NCI-H146 treated with DMSO at 0.1 percent for 48 hours (cell line): ENCODE results near the gene TCEAL3.
"Not testable (repeated sequence)": the region's sequence is repeated elsewhere in the genome, so short reads cannot be mapped to it uniquely, and the experiment has no call there.

ENCODE experiments used
- DNase-seq: peaks from one replicate; lab custom pipeline; 2025; ENCODE audit not compliant: unreplicated experiment; lab: John Stamatoyannopoulos, UW

The TCEAL3 gene, protein sequence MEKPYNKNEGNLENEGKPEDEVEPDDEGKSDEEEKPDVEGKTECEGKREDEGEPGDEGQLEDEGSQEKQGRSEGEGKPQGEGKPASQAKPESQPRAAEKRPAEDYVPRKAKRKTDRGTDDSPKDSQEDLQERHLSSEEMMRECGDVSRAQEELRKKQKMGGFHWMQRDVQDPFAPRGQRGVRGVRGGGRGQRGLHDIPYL

DNA sequence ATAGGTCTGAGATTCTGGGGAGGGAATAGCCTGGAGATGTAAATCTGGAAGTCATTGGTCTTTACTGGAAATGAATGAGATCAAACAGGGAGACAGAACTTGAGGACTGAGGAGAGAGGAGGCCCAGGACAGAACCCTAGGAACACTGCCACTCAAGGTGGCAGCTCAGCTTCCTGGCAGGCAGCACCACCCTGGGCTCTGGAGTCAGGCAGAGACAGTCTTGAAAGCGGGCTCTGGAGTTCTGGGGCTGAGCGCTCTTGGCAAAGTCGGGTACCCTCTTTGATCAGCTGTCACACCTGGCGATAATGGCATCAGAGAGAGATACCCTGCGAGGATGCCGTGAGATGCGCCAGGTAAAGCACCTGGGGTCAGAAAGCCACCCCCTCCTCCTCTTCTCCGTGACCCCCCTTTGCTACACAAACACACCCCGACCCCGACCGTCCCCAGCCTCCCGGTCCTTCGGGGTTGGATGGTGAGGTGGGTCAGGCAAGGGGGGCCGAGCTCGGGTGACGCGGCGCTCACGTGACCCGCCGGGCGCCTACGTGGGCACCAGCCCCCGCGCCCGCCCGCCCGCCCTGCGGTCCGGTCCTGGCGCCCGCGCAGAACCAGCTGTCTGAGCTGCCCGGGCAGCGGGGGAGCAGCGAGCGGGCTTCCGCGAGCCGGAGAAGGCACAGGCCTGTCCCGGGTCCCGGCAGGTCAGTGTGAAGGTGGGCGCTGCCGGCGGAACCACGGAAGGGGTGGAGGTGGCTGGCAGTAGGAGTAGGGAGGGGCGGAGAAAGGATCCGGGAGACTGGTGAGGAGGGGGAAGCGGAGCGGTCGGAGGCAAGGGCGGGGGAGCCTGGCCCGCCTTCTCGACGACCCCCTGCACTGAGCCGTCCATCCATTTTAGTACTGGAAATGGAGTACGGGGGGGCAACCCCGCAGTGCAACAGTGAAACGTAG lies at the start of gene TCEAL3:
TSS of gene TCEAL3 (plus strand) at position 600 of the 942 bp plus-strand sequence. CDS start 1,102 bp downstream, outside the sequence.
- peak; percentile 42 for DNase-seq

DNA sequence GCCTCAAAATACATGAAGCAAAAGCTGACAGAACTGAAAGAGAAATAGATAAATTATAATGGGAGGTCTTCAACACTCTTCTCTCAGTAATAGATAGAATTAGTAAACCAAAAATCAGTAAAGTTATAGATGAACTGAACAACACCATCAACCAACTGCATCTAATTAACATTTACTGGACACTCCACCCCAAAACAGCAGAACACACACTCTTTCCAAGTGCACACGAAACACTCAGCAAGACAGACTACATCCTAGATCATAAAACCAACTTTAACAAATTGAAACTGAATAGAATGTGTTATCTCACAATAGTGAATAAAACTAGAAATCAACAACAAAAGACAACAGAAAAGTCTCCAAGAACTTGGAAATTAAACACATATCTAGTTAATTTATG lies 47.5 kb upstream of the TCEAL3 start:
- no peak for DNase-seq

DNA sequence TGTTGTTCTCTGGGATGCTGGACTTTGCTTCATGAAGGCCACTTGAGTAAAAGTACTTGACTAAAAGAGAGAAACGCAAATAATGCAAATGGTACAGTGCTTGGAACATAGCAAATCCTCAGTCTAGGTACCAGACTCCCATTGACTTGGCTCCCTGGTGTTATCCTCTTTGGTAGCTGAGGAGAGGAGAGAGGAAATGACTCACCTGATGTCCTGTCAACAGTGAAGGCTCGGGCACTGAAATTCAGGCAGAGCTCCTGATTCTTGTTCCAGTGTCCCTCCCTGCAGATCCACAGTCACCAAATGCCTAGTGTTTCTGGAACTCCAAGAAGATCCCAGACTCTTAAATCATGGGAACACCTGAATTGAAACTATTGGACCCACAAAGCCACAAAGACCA lies 45.0 kb upstream of the TCEAL3 start:
- no peak for DNase-seq

DNA sequence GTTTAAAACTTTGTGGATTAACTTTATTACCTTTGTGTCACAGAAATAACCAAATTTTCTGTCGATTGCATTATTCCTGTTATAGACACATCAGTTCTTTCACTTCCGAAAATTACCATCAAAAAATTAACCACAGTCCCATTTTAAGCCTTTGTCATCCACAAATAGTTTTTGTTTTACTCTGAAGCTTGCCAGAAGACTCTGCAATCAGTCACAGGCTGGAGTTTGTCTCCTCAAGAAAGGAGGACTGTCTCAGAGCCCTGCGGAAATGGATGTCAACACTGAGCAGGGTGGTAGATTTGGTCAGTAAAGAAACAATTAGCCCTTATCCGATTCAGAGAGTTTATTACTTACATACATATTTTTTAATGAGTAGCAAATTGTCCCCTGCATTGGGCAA lies 42.6 kb upstream of the TCEAL3 start:
- DNase-seq, result no peak

DNA sequence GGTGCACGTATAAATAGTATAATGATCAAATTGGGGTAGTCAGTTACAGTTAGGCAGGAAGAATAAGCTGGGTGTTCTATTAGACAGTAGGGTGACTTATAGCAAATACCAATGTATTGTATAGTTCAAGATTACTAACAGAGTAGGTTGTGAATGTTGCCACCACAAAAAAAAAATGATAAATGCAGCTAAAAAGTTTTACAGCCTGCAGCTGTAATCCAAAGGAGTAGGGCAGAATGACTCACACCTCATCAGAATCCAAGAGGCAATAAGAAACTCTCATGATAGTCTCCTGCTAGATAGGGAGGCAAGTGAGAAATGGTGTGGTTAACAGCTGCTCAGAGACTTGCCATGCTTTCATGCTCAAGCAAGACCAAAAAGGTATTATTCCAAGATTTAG lies 42.0 kb upstream of the TCEAL3 start:
- no peak for DNase-seq

DNA sequence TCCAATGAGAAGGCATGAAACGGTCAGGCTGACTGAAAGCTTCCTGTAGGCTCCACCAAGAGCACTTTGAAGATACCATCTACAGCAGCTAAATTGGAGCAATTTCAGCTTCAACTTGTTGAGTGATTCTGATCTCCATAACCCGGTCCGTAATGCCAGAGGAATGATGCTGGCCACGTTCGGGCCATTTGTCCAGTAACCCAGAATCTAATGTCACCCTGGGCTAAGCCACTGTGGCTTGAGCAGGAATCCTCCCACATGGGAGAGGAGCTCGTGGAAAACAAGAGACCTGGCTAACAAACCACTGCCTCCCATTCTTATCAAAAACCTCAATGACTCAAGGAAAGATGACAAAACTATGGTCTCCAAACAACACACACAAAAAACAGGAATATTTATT lies 36.6 kb upstream of the TCEAL3 start:
- DNase-seq, result no peak

DNA sequence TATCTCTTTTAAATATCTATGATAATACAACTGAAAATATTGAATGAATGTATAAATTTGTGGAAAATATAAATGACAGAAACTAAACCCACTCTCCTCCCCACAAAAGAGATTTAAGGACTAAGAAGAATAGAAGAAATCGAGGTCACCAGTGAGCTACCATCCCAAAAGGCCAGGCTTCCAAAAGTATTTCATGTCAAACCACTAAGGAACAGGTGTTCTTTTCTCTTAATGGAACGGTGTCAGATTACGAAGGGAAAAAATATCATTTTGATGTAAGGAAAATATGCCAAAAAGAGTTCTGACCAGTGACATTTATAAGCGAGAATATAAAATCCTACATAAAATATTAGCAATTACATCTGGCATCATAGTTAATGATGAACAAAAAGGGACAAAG lies 36.0 kb upstream of the TCEAL3 start:
- no peak for DNase-seq

DNA sequence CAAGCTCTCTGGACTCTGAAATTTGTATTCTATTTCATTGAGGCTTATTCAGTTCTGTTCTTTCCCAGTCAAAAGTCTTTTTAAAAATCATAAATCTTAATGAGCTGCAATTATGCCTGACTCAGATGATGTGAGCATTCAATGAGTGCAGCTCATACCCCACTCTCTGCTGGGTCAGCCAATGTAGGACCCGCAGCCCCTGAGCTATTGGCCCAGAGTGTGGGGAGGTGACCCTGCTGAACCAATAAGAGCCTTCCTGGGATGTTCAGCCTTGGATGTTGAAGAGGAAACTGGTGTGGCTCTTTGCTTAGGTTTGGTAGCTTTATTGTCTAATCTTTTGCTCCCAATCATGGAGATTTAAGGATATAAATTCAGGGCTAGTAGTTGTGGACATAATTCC lies 34.6 kb upstream of the TCEAL3 start:
- DNase-seq, result no peak

DNA sequence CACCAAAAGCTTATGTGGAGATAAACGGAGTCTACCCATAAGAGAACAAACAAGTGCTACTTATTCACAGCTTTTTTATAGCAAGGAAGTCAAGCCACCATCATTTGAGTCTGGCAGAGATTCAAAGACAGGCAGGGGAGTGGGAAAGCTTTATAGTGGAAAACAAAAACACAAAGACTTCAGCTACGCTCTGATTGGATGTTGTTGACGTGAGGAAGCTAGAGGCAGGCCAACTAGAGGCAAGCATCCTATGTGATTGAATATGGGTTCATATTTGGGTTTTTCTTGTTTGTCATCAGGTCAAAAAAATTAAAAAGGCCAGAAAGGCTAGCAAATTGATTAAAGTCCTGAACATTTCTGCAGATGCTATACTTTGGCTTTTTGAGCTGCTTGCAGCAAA lies 23.2 kb upstream of the TCEAL3 start:
- peak; percentile 25 for DNase-seq

DNA sequence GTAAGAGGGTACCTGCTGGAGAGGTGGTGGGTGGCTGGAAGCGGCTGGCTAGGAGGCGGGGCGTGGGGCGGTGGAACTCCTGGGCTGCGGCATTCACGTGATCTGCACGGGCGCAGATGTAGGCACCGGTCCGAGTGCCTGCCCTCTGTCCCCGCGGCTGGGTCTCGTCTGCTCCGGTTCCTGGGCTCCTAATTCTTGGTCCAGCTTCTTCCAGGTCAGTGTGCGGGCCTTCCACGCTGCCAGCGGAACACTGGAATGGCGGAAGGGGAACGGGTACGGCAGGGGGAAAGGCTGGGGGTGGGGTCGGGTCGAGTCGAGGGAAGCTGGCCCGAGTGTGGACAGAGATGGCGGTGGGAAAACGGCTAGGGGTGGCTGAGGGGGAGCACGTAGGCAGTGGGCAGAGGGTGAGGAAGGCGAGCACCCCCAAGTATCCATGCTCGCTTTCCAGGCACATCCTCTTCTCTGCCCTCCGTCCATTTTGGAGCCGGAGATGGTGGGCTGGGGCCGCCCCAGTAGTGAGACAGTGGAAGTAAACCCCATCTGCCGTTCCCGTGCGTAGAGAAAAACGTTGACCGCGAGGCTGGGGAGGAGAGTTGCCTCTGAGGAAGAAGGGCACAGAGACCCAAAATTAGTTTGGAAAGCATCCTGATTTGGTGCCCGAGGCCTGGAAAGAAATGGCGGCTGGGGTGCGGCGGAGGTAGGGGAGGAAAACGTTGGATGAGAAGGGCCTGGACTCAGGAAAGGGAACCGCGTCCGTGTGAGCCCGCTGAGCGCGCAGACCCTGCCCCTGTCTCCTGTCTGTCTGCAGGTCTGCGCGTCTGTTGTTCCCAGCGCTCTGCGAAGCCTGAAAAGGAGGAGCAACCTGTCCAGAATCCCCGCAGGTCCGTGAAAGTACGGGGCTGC lies 22.1 kb upstream of the TCEAL3 start, which contains the start of gene TCEAL4:
TSS of gene TCEAL4 (plus strand) at position 105 of the 903 bp plus-strand sequence. CDS start 1,161 bp downstream, outside the sequence.
- DNase-seq, result peak; percentile 40

DNA sequence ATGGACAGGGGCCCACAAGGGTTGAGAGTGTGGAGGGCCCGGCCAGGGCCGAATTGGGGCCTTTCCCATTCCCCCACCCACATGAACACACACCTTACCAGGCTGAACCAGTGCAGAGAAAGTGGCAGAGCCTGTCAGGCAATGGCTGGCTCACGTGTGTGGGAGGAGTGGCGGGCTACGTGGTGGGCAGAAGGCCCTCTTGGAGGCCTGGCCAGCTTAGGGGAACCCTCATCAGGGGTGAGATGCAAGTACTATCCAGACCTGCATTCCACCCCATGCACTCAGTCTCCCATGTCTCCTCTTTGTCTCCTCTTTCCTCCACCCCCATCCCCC lies 21.5 kb upstream of the TCEAL3 start:
- DNase-seq, result no peak

DNA sequence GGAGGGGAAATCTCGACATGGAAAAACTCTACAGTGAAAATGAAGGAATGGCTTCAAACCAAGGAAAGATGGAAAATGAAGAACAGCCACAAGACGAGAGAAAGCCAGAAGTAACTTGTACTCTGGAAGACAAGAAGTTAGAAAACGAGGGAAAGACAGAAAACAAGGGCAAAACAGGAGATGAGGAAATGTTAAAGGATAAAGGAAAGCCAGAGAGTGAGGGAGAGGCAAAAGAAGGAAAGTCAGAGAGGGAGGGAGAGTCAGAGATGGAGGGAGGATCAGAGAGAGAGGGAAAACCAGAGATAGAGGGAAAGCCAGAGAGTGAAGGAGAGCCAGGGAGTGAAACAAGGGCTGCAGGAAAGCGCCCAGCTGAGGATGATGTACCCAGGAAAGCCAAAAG lies 21.1 kb upstream of the TCEAL3 start:
- no peak for DNase-seq

DNA sequence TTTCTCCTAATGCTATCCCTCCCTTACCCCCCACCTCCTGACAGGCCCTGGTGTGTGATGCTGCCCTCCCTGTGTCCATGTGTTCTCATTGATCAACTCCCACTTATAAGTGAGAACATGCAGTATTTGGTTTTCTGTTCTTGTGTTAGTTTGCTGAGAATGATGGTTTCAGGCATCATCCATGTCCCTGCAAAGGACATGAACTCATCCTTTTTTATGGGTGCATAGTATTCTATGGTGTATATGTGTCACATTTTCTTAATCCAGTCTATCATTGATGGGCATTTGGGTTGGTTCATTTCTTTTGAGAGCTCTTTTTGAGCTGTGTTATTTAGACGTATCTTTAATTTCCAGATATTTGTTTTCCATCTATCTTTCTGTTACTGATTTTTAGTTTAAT lies 15.5 kb upstream of the TCEAL3 start:
- DNase-seq, result not testable (repeated sequence)

DNA sequence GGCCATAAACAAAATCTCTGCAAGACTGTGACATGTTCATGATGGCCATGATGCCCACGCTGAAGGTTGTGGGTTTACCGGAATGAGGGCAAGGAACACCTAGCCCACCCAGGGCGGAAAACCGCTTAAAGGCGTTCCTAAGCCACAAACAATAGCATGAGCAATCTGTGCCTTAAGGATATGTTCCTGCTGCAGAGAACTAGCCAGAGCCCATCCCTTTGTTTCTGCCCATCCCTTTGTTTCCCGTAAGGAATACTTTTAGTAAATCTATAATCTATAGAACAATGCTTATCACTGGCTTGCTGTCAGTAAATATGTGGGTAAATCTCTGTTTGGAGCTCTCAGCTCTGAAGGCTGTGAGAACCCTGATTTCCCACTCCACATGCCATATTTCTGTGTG lies 12.6 kb upstream of the TCEAL3 start:
- not testable (repeated sequence) for DNase-seq

DNA sequence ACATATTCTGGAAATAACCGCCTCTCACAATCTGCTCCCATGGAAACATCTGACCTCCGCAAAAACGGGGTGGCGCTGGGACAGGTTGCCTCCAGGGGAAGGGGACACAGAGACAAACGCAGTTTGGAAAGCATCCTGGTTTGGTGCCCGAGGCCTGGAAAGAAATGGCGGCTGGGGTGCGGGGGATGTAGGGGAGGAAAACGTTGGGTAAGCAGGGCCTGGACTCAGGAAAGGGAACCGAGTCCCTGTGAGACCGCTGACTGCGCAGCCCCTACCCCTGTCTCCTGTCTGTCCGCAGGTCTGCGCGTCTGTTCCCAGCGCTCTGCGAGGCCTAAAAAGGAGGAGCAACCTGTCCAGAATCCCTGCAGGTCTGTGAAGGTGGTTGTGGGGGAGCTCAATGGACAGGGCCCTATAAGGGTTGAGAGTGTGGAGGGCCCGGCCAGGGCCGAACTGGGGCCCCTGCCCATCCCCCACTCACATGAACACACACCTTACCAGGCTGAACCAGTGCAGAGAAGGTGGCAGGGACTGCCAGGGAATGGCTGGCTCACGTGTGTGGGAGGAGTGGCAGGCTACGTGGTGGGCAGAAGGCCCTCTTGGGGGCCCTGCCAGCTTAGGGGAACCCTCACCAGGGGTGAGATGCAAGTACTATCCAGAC lies 672 bp downstream of the TCEAL3 start:
- DNase-seq, result no peak

DNA sequence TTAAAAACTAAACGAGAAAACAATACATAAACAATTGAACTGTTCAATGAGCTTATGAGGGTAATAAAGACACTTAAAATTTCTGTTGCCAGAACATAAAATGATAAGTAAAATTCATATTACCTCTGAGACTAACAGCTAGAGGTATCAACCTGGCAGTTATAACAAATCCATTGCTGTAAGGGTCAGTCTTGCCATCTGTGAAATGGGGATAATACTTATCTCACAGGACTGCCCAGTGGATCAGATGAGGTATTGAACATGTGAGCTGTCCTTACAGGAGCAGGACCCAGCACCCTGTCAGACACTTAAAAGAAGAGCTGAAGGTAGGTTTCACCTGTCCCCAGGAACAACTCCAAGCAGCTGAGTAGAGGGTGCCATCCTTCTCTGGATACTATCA lies 2.5 kb downstream of the TCEAL3 start:
- no peak for DNase-seq

DNA sequence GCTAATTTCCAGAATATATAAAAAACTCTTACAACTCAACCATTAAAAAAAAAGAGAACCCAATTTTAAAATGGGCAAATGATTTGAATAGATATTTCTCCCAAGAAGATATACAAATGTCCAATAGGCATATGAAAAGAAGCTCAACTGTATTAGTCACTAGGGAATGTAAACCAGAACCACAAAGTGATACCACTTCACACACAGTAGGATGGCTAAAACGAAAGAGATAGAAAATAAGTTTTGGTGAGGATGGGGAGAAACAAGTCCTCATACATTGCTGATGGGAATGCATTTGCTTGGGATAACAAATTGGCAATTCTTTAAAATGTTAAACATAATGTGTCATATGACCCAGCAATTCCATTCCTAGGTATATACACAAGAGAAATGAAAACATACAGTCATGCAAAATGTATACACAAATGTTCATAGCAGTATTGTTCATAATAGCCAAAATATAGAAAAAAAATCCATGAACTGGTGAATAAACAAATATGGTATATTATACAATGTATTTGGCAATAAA lies 5.7 kb downstream of the TCEAL3 start:
- no peak for DNase-seq

DNA sequence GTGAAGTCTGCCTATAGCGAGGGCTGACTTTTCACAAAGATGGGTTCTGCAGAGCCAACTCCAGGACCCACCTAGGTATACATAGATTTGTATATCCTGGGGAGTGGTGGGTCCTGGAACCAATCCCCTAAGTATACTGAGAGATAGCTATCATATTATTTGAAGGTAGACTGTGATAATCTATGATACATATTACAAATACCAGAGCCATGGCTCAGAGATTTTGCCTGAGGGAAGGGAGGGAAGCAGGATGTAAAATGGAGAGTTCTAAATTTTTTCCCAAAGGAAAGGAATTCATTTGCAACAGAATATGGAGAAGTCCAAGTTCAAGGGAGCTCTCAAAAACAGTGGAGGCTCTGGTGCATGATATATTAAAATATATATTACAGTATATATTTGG lies 7.2 kb downstream of the TCEAL3 start:
- no peak for DNase-seq

DNA sequence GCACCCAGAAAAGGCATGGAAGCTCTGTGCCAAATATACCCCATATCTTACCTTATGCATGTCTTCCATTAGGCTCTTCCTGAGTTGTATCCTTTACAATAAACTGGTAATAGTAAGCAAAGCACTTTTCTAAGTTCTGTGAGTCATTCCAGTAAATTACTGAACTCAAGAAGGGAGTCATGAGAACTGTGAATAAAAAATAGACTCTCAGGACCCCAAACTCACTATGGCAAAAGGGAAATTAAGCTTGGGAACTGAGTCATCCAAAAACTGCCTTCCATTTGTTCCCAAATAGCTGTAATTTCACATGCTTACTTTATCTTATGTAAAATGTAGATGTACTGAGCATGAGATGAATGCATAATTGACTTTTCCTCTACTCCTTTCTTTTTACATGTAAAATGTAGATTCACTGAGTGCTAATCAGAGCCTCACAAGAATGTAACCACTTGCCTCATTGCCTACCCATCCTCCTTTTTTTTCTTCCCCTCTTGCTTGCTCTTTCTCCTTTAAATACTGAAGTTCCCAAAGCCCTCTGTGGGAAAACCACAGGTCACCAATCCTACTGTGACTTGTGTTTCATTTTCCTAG lies 8.1 kb downstream of the TCEAL3 start:
- DNase-seq, result no peak

DNA sequence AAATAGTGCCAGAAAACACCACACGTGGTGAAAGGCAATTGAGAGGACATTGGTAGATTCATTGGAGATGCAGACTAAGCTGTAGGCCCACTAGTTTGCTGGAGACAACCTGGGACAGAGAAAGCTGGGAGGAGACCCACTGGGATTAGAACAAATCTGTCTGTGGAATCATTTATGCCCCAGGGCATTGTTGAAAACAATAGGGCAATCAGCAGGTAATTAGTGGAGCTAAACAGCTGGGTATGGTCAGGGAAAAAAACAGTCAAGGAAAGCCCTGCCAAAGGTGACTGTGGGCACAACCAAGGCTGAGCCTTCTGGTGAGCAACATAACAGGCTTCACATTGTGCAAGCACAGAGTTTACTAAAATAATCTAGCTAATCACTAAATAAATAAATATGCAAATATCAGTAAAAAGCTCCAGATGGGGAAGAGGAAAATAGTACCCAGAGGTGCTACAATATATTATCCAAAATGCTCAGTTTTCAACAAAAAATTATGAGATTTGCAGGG lies 9.0 kb downstream of the TCEAL3 start:
- no peak for DNase-seq
